Stimulated activated naive CD8-positive, alpha-beta T cell treated with anti-CD3 and anti-CD28 coated beads, Interleukin-15, Interleukin-2, amounts not matched to agents 100 U/mL and 50 U/mL, for 24 hours (primary cell): ENCODE data around the gene SRGAP2B.
"Not testable (repeated sequence)": the region's sequence is repeated elsewhere in the genome, so short reads cannot be mapped to it uniquely, and the experiment has no call there.

Source experiments
- ATAC-seq: fragments of 150-1000 bp; cut with Tn5 transposase; one replicate; pipeline ENCODE4 v1.10.0; 2021
- DNase-seq: peaks from one replicate; pipeline ENCODE4 v3.0.0; 2021

Gene SRGAP2B

GRCh38 chr1:144998134-144998980, 96.8 kb downstream of the SRGAP2B start:
- ATAC-seq, DNase-seq: not testable (repeated sequence)

GRCh38 chr1:144995833-144996410, 99.2 kb downstream of the SRGAP2B start:
- not testable (repeated sequence) for DNase-seq, ATAC-seq

- not testable (repeated sequence) for DNase-seq
- ATAC-seq, result peak; percentile 89
These were observed 102.2 kb downstream of the SRGAP2B start for GRCh38 chr1:144992915-144993314.

- DNase-seq, ATAC-seq: not testable (repeated sequence)
These were observed 104.5 kb downstream of the SRGAP2B start for GRCh38 chr1:144990611-144991010.

GRCh38 chr1:144987131-144987530, 108.0 kb downstream of the SRGAP2B start:
- ATAC-seq, result not testable (repeated sequence)

GRCh38 chr1:144986171-144986860, 108.8 kb downstream of the SRGAP2B start:
- DNase-seq, ATAC-seq: not testable (repeated sequence)

More at GRCh38 chr1:144987131-144987530, 108.0 kb downstream of the SRGAP2B start:
- DNase-seq, result not testable (repeated sequence)

GRCh38 chr1:144985550-144986170, 109.5 kb downstream of the SRGAP2B start:
- DNase-seq, ATAC-seq: not testable (repeated sequence)

GRCh38 chr1:144982802-144983525, 112.2 kb downstream of the SRGAP2B start:
- DNase-seq, ATAC-seq: not testable (repeated sequence)

GRCh38 chr1:144981157-144981556, 114.0 kb downstream of the SRGAP2B start:
- ATAC-seq, DNase-seq: not testable (repeated sequence)

GRCh38 chr1:144979960-144980595, 115.0 kb downstream of the SRGAP2B start:
- DNase-seq, ATAC-seq: not testable (repeated sequence)

- not testable (repeated sequence) for DNase-seq, ATAC-seq
These were observed 117.3 kb downstream of the SRGAP2B start for GRCh38 chr1:144977856-144978255.

GRCh38 chr1:144971936-144972335, 123.2 kb downstream of the SRGAP2B start:
- not testable (repeated sequence) for ATAC-seq, DNase-seq

GRCh38 chr1:144966488-144966887, 128.6 kb downstream of the SRGAP2B start:
- DNase-seq, ATAC-seq: not testable (repeated sequence)

- ATAC-seq, result not testable (repeated sequence)
These were observed 130.4 kb downstream of the SRGAP2B start for GRCh38 chr1:144964765-144965164.

GRCh38 chr1:144964186-144964585, 130.9 kb downstream of the SRGAP2B start:
- DNase-seq, ATAC-seq: not testable (repeated sequence)

More at GRCh38 chr1:144964765-144965164, 130.4 kb downstream of the SRGAP2B start:
- not testable (repeated sequence) for DNase-seq

GRCh38 chr1:144963571-144963970, 131.6 kb downstream of the SRGAP2B start:
- DNase-seq, ATAC-seq: not testable (repeated sequence)

GRCh38 chr1:144961604-144962583, 133.2 kb downstream of the SRGAP2B start:
- ATAC-seq, DNase-seq: not testable (repeated sequence)

- ATAC-seq, result not testable (repeated sequence)
These were observed 134.1 kb downstream of the SRGAP2B start for GRCh38 chr1:144960929-144961488.

GRCh38 chr1:144948390-144948789, 146.7 kb downstream of the SRGAP2B start:
- DNase-seq, ATAC-seq: not testable (repeated sequence)

More at GRCh38 chr1:144960929-144961488, 134.1 kb downstream of the SRGAP2B start:
- not testable (repeated sequence) for DNase-seq
